BE2C (cell line): Measurements from ENCODE around the gene SAXO1.

ENCODE experiments used
- DNase-seq: peaks from one replicate; pipeline ENCODE4 v3.0.0-alpha.2; 2020
- H3K27me3 ChIP-seq: fragments of 250-450 bp; sonication (Bioruptor Pico); 2 replicates; pipeline ENCODE4 v1.5.1; 2020; ENCODE audit warnings: mild to moderate bottlenecking
- H3K36me3 ChIP-seq: fragments of 250-450 bp; sonication (Bioruptor Pico); 2 replicates; pipeline ENCODE4 v1.5.1; 2020; ENCODE audit warnings: mild to moderate bottlenecking
- H3K4me1 ChIP-seq: fragments of 250-450 bp; sonication (Bioruptor Pico); 2 replicates; pipeline ENCODE4 v1.5.1; 2020
- H3K4me3 ChIP-seq: 2 replicates; pipeline ENCODE4 v1.5.1; 2011; ENCODE audit warnings: low read depth, low read length
- H3K9me3 ChIP-seq: fragments of 250-450 bp; sonication (Bioruptor Pico); 2 replicates; pipeline ENCODE4 v1.5.1; 2020
- CTCF ChIP-seq: IDR thresholded peaks from 2 replicates; pipeline ENCODE4 v1.5.1; 2012; ENCODE audit warnings: mild to moderate bottlenecking, low read depth, low read length

The SAXO1 gene

GRCh38 chr9:18890372-18890771, 142.6 kb downstream of the SAXO1 start:
- TF ChIP-seq CTCF, result no peak
- Histone ChIP-seq H3K4me1 (peaks cover 15% of the 10 kb centered on the region), H3K36me3 (no peaks in the 10 kb centered on the region), H3K27me3 (no peaks in the 10 kb centered on the region), H3K9me3 (no peaks in the 10 kb centered on the region), H3K4me3 (no peak overlapping the region)
- peak; percentile 41 for DNase-seq

DNA sequence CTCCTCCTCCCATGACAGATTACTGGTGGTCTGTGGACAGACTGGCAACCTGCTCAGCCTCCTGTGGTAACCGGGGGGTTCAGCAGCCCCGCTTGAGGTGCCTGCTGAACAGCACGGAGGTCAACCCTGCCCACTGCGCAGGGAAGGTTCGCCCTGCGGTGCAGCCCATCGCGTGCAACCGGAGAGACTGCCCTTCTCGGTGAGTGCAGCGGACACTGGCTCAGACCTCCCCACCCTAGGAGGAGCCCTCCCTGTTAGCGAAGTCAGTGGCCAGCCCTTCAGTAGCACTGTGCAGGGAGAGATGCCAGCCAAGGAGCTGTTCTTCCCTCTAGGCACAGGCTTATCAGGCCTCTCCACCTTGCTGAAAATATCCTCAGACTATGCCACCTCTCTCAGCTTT, 143.5 kb downstream of the SAXO1 start:
- TF ChIP-seq CTCF, result no peak
- peaks cover 15% of the 10 kb centered on the region for H3K4me1 ChIP-seq
- no peak overlapping the region for H3K4me3 ChIP-seq
- H3K9me3 ChIP-seq, result no peaks in the 10 kb centered on the region
- no peaks in the 10 kb centered on the region for H3K36me3 ChIP-seq
- no peaks in the 10 kb centered on the region for H3K27me3 ChIP-seq
- DNase-seq, result no peak

- TF ChIP-seq CTCF, result no peak
- no peak for DNase-seq
- no peaks in the 10 kb centered on the region for H3K9me3 ChIP-seq
- H3K4me3 ChIP-seq, result no peak overlapping the region
- no peaks in the 10 kb centered on the region for H3K36me3 ChIP-seq
- peaks cover 14% of the 10 kb centered on the region for H3K4me1 ChIP-seq
- H3K27me3 ChIP-seq, result no peaks in the 10 kb centered on the region
Observed at GRCh38 chr9:18888290-18888689, 144.7 kb downstream of the SAXO1 start.

- H3K9me3 ChIP-seq, result no peaks in the 10 kb centered on the region
- no peaks in the 10 kb centered on the region for H3K36me3 ChIP-seq
- TF ChIP-seq CTCF, result no peak
- no peak overlapping the region for H3K4me3 ChIP-seq
- no peak for DNase-seq
- peaks cover 9% of the 10 kb centered on the region; the same call in 1 of the 2 replicates for H3K4me1 ChIP-seq
- no peaks in the 10 kb centered on the region for H3K27me3 ChIP-seq
Observed at GRCh38 chr9:18887546-18887945, 145.5 kb downstream of the SAXO1 start.

- Histone ChIP-seq H3K4me3 (no peak overlapping the region), H3K4me1 (no peaks in the 10 kb centered on the region), H3K36me3 (no peaks in the 10 kb centered on the region), H3K27me3 (no peaks in the 10 kb centered on the region), H3K9me3 (no peaks in the 10 kb centered on the region)
- TF ChIP-seq CTCF, result no peak
- DNase-seq, result no peak
Observed at GRCh38 chr9:18881758-18882157, 151.3 kb downstream of the SAXO1 start.

- no peaks in the 10 kb centered on the region for H3K9me3 ChIP-seq
- no peaks in the 10 kb centered on the region; the same call in 1 of the 2 replicates for H3K27me3 ChIP-seq
- no peak for DNase-seq
- no peaks in the 10 kb centered on the region for H3K36me3 ChIP-seq
- H3K4me1 ChIP-seq, result no peaks in the 10 kb centered on the region
- H3K4me3 ChIP-seq, result no peak overlapping the region
- no peak for TF ChIP-seq CTCF
Observed at GRCh38 chr9:18877984-18878383, 155.0 kb downstream of the SAXO1 start.
